ENCODE measurements around the gene XDH.

XDH gene

DNA sequence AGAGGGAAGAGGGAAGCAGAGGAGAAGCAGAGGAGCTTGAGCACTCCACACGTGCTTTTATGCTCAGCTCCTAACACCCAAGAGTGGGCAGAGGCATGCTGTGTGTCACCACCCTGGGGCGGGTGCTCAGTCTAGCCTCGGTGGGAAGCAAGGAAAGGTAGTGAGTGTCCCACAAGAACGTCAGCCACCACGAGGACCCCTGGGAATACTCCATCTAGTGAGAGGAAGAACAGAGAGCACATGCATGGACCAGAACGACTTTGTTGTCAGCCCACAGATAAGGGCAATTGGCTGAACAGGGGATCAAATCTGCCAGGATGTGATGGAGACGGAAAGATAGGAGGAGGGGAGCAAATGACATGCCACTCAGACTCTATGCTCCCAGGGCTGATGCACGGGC lies 83.4 kb downstream of the XDH start:
- no peak for DNase-seq (ENCODE audit: low spot score)

DNA sequence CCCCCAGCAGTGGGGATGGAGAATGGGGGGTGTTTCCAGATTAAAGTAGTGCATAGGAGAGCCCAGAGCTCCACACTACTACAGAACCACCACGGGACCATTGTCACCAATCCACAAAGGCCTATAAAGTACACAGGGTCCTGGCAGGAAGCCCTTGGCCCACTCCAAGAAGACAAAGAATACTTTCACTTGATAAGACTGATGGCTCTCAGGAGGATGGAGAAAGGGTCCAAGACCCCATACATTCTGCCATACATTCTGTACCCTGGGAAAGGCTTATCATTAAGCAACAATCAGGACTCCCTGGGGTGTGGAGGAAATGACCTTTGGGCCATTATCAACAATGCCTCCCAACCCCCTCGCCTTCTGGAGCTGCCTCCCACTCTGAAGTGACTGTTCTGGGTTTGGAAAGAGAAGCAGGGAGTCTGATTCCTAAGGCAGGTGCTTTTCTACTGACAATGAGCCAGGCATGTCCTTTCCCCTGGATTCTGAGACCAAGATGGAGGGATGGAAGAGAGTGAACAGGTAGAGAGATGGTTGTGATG lies 85.4 kb downstream of the XDH start:
- DNase-seq (ENCODE audit: low spot score) = no peak

DNA sequence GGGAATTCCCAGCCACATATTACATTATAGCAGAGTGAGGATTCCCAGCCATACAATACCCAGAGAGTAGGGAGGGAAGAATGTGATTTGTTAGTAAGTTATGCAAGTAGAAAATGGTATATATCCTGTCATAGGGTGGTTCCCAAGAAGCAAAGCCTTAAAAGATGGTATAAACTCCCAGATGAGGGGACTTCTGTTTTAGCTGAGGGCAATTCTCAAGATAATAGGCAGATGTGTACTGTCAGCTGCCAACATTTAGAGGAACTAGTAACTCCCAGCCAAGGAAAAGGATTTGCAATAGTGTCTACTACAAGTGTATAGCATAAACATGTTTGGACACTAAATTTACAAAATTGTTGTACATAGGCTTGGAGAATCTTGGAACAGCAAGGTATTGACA lies 86.5 kb downstream of the XDH start:
- DNase-seq (ENCODE audit: low spot score) = no peak

DNA sequence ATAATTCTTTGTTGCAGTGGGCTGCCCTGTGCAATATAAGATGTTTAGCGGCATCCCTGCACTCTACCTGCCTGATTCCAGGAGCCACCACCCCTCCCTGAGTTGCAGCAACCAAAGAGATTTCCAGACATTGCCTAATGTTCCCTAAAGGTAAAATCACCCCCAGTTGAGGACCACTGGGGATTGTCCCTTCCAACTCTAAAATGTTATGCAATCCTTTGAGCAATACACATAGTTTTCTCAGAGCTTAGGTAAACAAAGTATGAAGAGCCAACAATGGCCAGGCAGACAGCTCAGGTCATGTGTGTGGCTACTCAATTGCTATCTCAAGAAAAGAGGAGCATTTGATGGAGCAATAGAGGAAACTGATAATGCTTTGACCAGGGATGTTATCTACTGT lies 87.0 kb downstream of the XDH start:
- no peak for DNase-seq (ENCODE audit: low spot score)

DNA sequence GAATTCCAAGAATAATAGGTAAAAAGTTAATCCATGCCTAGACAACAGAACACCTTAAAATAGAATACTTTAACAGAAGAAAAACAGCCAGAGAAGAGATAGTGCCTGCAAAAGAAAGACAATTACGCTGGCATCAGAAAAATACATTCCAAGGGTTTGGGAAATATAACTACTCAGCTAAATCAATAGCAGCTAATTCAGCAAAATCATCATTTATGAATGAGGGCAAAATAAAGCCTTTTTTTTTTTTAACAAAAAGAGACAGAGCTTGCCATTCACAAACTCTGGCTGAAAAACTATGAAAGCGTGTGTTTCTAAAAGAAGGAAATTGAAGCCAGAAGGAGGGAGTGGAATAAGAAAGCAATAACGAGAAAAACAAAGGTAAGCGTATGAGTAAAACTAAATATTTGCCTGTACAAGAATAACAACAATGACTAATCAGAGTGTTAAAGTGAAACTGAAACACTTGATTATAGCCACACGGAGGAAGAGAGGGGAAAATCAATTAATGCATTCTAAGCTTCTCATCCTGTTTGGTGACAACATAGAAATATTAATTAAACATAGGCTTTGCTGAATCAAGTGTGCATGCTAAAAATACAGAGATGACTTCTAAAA lies 90.4 kb downstream of the XDH start:
- DNase-seq (ENCODE audit: low spot score) = peak; percentile 9

DNA sequence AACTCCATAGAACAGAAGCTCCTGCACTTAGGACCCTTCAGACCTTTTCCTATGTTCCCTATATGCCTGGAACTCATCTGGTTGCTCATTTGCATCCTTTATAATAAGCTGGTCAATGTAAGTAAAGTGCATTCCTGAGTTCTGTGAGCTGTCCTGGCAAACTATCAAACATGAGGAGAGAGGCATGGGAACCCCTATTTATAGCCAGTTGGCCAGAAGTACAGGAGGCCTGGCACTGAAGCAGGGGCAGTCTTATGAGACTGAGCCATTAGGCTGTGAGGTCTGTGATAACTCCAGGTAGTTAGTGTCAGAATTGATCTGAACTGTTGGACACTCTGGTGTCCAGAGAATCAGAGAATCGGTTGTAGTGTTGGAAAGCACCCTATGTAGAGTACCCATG lies 92.2 kb downstream of the XDH start:
- no peak for DNase-seq (ENCODE audit: low spot score)

DNA sequence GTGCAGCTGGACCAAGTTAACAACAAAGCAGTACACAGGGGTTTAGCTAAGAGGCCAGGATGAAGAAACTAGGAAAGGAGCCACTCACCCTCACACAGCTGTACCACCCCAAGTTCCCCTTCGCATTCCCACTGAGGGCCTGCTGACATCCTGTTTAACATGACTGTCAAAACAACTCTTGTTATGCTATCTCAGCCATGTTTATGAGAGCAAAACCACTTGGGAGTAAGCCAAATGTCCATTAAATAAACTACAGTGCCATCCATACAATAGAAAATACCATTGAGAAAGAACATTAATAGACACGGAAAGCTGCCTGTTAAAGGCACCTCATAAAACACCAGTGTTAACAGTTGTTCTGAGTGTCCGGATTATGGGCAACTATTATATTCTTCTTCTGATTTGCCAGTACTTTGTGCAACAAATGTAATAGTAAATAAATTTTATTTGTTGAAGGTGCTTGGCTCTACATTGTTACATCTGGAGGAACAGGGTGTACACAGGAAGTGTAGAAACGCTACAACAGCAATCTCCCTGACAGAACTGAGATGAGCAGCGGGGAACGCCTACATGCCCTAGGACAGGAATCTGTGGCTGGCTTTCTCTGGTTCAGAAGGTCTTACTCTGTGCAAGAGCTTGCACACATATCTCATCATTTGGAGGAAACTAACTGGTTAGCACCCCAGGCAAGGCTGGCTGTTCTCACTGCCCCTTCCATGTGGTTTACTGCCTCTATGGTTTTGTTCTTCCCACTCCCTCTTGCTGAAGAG lies 95.0 kb downstream of the XDH start:
- DNase-seq (ENCODE audit: low spot score) = no peak

DNA sequence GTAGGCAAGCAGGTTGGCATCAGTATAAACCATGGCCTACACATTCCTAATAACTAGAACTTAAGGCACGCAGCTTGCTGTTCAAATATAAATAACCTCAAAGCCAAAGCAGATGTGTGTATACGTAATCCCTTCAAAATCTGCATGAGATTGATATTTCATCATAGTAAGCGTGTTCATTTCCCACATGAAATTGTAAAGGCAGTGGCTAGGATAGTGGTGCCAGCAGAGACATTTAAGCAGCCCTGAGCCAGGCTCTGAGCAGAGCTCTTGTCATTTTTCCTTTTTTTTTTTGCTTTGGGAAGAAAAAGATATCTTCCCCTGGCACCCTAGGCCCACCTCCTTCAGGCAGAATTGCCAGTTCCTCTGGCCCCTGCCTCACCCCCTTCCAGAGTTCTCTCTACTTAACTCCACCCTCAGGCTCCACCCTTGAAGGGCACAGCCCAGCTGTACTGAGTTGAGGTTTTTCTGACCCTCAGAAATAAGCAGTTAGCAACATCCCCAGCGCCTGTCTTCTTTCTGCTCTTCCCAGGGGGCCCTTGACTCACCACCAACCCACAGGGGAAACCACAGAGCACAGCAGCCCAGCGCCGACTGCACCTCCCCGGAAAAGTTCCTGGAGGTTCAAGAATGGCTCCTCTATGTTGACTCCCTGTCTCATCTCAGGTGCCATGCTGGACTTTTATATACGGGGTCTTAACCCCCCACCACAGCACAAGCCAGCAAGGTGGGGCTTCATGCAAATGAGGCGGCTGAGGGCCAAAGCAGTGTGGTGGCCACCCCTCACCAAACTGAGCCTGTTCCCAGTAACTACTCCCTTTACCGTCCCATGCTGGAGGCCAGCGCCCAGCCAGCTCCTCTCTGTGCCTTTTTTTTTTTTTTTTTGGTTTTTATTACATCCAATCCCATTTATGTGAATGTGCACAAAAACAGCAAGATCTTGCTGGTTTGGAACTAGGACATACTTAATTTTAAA lies 95.9 kb downstream of the XDH start:
- peak; percentile 8 for DNase-seq (ENCODE audit: low spot score)

DNA sequence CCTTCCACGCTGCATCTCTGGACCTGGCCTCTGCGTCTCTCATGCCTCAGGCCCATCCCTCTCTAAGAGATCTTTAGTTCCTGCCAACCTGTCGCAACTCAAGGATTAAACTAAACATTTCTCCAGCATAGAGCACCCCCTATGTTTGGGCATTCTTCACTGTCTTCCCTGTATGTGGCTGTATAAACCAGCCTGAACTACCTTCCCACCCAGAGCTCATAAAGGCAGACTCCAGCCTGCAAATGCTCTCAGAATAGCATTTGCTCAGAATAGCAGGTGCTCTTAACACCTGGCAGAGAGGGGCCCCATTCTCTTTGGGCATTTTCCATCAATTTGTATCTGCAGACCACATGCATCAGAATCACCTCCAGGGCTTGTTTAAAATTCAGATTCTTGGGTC lies 97.1 kb downstream of the XDH start:
- no peak for DNase-seq (ENCODE audit: low spot score)

DNA sequence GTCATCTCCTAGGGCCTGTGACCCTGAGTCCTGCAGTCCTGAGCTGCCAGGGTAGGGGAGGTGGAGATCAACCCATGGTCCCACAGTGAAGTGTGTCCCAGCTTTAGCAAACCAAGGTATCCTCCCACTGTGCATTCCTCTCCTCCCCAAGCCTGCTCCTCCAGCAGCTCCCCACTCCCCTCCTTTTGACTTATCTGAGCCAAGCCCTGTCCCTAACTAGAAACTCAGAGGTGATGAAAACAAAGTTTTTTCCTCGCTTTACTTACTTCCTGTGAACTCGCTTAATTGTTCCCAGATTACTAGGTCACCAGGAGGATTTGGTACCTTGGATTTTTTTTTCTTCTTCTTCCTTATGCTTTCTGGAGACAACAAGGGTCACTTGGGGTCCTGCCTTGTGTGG lies 99.8 kb downstream of the XDH start:
- DNase-seq (ENCODE audit: low spot score) = peak; percentile 9

DNA sequence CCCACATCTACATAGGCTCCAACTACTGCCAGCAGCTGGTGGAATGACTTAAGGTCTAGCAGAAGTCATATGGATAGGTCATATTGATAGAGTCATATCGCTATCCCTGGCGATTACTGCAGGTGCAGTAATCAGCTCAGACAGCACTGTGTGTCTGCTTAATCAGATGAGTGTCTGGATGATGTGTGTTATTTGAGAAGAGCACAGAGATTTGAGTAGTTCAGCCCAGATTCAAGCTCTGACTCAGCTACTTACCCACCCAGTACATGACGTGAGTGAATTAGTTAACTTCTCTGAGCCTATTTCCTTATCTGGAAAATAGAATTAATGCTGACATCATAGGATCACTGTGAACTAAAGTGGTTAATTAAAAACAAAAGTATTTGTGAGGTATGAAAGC lies 101.6 kb downstream of the XDH start:
- peak; percentile 40 for DNase-seq (ENCODE audit: low spot score)

DNA sequence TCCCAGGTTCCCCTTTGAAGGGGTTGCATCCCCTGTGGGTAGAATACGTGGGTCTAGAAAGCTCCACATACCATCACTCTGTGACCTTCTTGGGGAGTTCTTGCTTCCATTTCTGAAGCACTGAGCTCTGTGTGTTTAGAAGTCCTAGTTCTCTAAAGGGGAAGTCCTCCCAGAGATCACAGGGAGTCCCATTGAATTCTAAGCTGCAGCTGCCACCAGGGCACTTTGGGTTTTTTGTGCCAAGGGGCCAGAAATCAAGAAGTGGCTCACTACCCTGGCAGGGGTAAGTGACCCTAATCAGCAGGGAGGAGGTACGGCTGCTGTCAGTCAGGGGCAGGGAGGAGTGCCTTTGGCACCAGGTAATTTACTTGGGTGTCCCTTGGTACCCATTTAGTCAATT lies 109.7 kb downstream of the XDH start:
- DNase-seq (ENCODE audit: low spot score) = no peak

DNA sequence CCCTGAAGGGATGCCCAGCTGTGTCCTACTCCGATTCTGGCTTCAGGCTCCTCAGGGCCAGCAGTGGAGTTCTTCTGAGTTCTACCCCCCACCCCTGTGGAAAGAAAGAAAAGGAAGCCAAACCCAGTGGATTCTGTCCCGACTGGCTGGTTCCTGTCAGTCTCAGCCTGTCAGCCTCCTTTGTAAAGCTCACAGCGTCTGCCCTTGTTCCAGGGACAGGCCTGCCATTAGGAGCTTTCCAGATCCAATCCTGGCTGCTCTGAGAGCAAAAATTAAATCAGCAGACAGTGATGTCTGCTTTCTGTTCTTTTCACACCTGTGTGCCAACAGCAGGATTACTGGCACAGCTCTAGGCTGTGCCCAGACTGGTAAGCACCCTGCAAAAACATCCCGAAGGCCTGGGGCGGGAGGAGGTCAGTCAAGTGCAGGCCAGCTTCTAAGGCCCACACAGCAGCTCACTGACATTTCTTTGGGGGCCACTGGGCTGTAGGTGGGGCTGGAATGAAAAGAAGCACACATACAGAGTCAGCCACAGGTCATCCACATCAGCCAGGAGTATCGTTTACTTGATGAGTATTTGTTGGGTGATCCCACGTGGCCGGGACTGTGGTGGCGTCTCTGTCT lies 111.5 kb downstream of the XDH start:
- DNase-seq (ENCODE audit: low spot score) = no peak

DNA sequence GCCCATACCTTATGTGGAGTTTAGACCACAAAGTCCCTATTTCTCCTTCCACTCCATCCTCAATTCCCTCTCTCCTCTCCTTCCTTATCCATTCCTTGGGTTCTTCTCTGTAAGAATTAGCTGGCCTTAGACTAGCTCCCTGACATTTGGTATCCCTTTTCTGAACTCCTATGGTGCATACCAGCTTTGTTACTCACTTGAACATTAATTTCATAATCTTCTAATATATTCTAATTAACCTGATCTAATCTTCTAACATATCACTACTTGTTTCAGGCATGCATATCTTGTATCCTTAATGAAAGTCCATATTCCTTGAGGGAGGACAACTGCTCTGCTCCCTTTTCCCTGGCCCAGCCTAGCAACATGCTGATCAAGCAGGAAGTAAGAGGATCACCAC lies 114.2 kb downstream of the XDH start:
- no peak for DNase-seq (ENCODE audit: low spot score)

DNA sequence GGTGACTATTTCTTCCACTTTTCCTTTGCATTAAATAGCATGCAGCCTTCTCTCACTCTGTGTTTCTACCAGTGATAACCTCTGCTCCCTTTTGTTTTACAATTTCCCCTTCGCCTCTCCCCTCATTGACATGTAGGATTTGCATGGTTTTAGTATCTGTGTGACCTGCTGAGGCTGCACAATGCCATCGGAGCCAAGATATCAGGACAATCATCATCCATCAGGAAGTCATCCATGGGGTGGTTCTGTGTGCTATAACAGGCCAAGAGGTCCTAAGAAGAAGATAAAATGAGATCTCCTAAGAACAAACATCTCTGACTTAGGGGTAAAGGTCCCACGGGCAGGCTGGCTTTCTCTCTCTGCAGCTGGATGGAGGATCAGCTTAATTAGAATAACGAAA lies 115.0 kb downstream of the XDH start:
- DNase-seq (ENCODE audit: low spot score) = no peak

DNA sequence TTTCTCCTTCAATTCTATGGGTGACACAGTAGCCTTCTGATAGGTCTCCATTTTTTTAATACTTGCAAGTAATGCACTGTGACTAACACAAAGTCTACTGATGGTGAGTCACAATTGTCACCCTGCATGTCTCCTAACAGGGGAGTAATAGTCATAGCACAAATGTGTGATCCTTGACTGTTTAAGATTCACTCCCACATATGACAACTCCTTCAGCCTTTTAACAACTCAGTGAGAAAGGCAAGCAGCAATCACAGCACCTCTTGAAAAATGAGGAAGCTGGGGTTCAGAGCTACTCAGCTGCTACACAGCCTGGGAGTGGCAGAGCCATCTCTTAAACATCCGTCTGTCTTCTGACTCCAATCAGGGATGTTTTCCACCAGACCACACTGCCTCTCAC lies 116.8 kb downstream of the XDH start:
- DNase-seq (ENCODE audit: low spot score) = peak; percentile 91

DNA sequence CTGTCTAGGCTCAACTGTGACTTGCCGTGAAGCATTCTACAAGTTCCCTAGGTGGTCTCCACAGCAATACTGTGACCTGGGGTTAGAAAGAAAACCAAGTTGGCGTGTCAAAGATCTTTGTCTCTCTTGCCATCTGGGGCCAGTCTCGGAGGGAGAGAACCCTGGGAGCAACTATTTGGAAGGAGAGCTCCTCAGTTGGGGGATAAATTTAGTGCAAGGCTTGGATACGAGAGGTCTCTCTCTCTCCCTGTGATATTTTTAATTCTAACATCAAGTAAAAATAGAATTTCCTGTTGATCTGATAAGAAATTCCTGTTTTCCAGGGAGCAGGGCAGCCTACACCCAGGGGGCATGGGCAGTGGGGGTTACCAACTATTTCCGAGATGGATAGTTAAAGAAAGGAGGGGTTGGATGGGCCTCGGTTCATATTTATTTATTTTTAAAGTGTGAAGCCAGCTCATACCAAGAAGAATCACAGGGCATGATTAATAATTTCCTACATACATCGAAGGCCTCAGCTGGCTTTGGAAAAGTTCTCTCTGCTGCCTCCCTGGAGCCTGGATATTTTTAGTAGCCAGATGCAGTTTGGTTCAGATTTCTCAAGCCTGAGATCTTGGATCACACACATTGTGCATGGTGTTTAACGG lies 117.8 kb downstream of the XDH start:
- DNase-seq (ENCODE audit: low spot score) = no peak

DNA sequence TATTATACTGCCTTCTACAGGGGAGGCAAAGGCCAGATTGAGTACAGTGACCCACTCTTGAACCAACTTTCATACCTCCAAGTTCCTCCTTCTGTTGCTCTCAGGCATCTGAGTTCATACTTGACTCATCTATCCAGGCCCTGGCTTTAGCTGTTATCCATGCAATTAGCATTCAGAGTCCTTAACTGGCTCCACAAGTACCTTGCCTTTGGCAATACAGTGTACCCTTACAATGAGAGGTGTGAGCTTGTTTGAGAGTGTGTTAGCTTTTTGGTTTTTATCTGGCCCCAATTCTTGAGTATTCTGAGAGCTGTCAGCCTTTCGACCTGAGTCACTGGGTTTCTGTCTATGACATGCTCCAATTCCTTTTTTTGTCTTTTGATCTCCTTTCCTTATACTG lies 120.3 kb downstream of the XDH start:
- peak; percentile 45 for DNase-seq (ENCODE audit: low spot score)

DNA sequence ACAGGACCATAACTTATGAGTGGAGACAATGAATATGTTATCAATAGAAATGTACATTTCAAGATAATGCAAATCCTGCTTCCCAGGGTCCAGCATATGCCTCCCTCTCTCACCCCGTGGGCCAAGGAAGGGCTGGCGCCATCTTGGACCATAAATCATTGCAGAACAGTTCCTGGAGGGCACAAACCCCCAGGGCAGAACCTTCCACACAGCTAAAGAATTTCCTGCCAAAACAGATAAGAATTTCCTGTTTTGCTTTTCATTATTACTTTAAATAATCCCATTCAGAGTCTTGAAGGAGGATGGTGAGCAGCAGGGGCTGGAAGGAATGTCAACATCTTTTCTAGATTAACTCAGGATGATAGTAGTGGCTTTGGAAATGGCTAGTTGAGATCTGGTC lies 126.9 kb downstream of the XDH start:
- DNase-seq (ENCODE audit: low spot score) = no peak

DNA sequence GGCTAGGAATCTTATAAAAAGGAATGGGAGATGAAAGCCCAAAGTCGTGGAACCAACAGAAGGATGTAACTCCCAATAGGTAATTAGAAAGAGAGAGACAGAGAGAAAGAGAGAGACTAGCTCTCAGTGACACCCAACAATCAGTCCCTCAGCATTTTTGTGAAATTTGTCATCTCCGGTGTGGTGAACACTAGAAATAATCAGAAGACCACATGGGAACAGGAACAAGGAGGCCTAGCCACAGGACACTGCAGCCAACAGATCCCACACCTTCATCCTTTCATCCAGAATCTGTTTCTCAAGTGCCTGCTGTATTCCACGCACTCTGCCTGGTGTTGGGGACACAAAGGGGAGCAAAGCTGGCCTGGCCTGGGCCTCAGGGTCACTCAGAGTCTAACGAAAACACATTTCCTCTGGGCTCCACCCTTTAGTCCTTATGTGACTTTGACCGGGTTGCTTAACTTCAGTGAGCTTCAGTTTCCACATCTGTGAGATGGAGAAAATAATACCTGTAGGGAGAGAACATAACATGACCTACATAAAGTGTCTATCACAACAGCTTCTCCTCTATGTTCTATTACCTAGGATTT lies 127.5 kb downstream of the XDH start:
- DNase-seq (ENCODE audit: low spot score) = peak; percentile 29

DNA sequence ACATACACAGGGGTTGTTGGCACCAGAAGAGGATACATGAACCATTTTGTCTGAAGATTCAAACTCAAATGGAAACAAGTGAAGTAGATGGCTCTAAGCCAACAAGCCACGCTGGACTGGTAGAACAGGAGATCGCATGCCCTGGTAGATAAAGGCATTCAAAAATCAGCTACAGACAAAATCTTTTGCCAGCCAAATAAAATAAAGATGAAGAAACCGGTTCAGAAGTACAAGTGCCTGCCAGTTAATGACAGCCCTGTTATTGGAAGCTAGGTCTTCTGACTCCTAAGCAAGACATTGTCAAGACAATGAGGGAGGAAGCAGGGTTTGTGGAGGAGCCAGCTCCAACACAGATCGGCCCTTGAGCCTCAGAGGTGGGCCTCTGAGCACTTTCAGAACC lies 128.3 kb downstream of the XDH start:
- no peak for DNase-seq (ENCODE audit: low spot score)
